GM06990 (cell line): Measurements from ENCODE around the gene NCOR2.

Experiments
- DNase-seq: peaks from one replicate; pipeline ENCODE4 v3.0.0-alpha.2; 2011; ENCODE audit not compliant: insufficient read length; ENCODE audit errors: extremely low read depth
- H3K27me3 ChIP-seq: replicated peaks from 2 replicates; pipeline ENCODE4 v1.6.0; 2011; ENCODE audit warnings: low read length; ENCODE audit not compliant: control insufficient read depth, insufficient read depth
- H3K36me3 ChIP-seq: 2 replicates; pipeline ENCODE4 v1.5.1; 2011; ENCODE audit warnings: low read length; ENCODE audit not compliant: control insufficient read depth, insufficient read depth
- H3K4me3 ChIP-seq: replicated peaks from 2 replicates; pipeline ENCODE4 v1.5.1; 2011; ENCODE audit warnings: low read depth, mild to moderate bottlenecking, control low read depth, low read length
- CTCF ChIP-seq: IDR thresholded peaks from 2 replicates; pipeline ENCODE4 v1.5.1; 2011; ENCODE audit warnings: low read length, control low read depth, mild to moderate bottlenecking, inconsistent platforms; ENCODE audit not compliant: insufficient read depth, poor library complexity, severe bottlenecking

NCOR2 gene

GRCh38 chr12:124607681-124608425 is 40.4 kb upstream of the NCOR2 start:
- DNase-seq = no peak
- no peaks in the 10 kb centered on the region for H3K36me3 ChIP-seq
- no peak overlapping the region for H3K4me3 ChIP-seq
- no peaks in the 10 kb centered on the region for H3K27me3 ChIP-seq
- TF ChIP-seq CTCF = no peak

GRCh38 chr12:124605883-124606774 is 38.7 kb upstream of the NCOR2 start:
- Histone ChIP-seq H3K4me3 (no peak overlapping the region), H3K27me3 (no peaks in the 10 kb centered on the region), H3K36me3 (no peaks in the 10 kb centered on the region)
- TF ChIP-seq CTCF = no peak
- no peak for DNase-seq

- Histone ChIP-seq H3K4me3 (no peak overlapping the region), H3K27me3 (no peaks in the 10 kb centered on the region), H3K36me3 (no peaks in the 10 kb centered on the region)
- TF ChIP-seq CTCF = no peak
- DNase-seq = no peak
Measured at GRCh38 chr12:124605150-124605882, 37.9 kb upstream of the NCOR2 start.

GRCh38 chr12:124604264-124604680 is 36.9 kb upstream of the NCOR2 start:
- DNase-seq = no peak
- no peak for TF ChIP-seq CTCF
- H3K36me3 ChIP-seq = no peaks in the 10 kb centered on the region
- H3K27me3 ChIP-seq = no peaks in the 10 kb centered on the region
- no peak overlapping the region for H3K4me3 ChIP-seq

GRCh38 chr12:124603831-124604251 is 36.4 kb upstream of the NCOR2 start:
- Histone ChIP-seq H3K36me3 (no peaks in the 10 kb centered on the region), H3K4me3 (no peak overlapping the region), H3K27me3 (no peaks in the 10 kb centered on the region)
- no peak for DNase-seq
- TF ChIP-seq CTCF = no peak
